Stimulated activated CD8-positive, alpha-beta memory T cell treated with anti-CD3 and anti-CD28 coated beads, Interleukin-2, amount 100 ng/mL, for 48 hours (primary cell): Measurements from ENCODE around the gene MLF2.

Experiments
- DNase-seq, 2 donors: peaks; one replicate each; pipeline ENCODE4 v3.0.0-alpha.2; 2020; ENCODE audit warnings: low read depth in 2 of 2

Gene MLF2

GRCh38 chr12:6752921-6753771 is at the start of gene MLF2:
Gene MLF2 (minus strand): TSS chr12:6753141. CDS start chr12:6752334, 807 bp downstream.
- DNase-seq = peak; percentile 93 to 98

GRCh38 chr12:6799147-6799546 is 46.2 kb upstream of the MLF2 start:
- no peak for DNase-seq

DNA sequence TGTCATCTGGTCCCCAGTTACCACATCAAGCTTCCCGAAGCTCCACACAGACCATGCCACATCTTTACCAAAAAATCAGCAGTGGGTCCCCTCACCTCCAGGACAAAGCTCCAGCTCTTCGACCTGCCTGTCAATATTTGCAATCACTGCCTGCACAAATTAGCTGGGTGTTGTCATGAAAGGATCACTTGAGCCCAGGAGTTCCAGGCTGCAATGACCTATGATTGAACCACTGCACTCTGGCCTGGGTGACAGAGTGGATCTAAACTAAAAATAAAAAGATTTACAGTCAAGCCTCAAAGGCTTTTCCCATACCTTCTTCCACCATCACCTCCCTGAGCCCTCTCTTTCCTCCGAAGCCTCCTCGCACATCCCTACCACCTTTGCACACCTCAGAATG is 43.6 kb upstream of the MLF2 start:
- no peak for DNase-seq

- no peak for DNase-seq
These were observed 42.1 kb upstream of the MLF2 start for GRCh38 chr12:6795088-6795487.

GRCh38 chr12:6792522-6793201 is 39.7 kb upstream of the MLF2 start:
- no peak for DNase-seq

DNA sequence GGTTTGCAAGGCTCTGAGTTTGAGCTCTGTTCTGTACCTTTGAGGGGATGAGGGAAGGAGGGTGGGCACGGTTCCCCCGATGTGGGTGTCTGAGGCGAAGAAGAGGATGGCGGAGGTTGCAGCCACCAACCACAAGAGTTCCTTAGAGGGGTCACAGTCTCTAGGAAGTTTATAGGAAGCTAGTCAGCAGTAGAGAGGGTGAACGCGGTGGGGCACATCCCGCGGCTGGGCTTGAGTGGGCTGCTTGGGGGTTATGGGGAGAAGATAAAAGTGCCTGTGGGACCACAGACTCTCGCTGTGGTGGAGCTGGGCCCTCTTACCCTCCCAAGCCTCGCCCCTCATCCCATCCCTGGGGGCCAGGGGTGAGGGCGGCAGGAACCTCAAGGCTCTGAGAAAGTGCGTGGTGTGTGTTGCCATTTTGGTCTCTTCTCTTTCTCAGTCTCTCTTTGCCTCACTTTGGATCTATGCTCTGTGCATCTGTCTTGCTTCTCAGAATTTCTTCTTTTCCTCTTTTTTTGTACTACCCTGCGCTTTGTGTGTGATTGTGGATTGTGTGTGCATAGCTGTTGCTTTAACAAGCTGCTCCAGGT is 39.1 kb upstream of the MLF2 start:
- DNase-seq = no peak

- DNase-seq = no peak
These were observed 37.7 kb upstream of the MLF2 start for GRCh38 chr12:6790496-6791150.

DNA sequence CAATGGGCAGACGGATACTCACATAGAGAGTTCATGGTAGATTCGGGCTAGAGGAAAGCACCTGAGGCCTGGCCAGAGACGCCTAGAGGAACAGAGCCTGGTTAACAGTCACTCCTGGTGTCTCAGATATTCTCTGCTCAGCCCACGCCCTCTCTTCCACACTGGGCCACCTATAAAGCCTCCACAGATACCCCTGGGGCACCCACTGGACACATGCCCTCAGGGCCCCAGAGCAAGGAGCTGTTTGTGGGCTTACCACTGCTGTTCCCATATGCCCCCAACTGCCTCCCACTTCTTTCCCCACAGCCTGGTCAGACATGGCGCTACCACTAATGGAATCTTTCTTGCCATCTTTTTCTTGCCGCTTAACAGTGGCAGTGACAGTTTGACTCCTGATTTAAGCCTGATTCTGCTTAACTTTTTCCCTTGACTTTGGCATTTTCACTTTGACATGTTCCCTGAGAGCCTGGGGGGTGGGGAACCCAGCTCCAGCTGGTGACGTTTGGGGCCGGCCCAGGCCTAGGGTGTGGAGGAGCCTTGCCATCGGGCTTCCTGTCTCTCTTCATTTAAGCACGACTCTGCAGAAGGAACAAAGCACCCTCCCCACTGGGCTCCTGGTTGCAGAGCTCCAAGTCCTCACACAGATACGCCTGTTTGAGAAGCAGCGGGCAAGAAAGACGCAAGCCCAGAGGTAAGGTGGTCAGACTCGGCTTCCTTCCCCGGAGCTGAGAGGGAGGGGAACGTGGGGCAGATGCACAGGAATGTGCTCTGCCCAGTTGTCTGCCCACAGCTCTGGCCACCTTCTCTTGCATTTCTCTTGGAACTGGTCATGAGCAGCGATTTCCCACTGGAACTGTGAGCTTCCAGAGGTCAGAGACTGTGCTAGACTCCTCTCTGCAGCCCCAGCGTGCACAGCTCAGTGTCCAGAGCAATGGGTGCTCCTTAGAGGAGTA is 36.3 kb upstream of the MLF2 start, which contains the start of gene CD4:
TSS of gene CD4 (plus strand) at position 557 of the 953 bp plus-strand sequence. CDS start 10,611 bp downstream, outside the sequence.
- no peak for DNase-seq

DNA sequence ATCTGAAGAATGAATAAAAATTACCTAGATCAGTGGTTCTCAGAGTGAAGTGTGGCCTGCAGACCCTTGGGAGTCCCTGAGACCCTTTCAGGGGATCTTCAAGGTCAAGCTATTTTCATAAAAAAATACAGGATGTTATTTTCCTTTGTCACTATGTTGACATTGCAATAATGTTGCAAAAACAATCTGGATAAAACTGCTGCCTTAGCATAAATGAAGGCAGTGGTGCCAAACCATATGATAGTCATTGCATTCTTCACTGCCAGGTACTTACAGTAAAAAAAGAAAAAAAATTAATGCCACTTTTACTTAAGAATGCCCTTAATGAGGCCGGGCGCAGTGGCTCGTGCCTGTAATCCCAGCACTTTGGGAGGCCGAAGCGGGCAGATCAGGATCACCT is 34.4 kb upstream of the MLF2 start:
- no peak for DNase-seq

DNA sequence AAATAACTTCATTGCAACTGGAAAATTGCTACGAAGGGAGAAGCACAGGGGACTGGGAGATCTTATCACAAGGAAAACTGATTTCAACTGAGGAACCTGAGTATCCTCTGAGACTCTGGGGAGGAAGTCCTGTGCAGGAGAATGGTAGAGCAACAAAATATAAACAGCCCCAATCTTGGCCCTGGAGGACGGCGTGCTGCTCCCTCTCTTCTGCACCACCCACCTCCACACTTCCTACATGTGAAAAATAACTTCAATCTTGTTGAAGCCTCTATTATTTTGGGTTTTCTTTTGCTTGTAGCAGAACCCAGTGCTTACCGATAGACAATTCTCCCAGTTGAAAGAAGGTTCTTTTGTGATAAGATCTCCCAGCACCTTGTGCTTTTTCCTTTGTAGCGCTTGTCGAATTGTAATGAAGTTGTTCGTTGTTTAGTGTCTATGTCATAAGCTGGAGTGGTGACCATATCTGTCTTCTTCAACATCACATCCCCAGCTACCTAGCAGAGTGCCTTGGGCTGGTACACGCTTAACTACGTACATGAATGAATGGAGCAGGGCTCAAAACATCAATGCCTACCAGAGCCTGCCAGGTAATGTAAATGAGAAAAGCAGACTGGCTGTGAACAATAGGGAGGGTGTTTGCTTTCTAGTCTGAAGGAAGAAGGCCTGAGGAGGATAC is 33.6 kb upstream of the MLF2 start:
- DNase-seq = no peak

DNA sequence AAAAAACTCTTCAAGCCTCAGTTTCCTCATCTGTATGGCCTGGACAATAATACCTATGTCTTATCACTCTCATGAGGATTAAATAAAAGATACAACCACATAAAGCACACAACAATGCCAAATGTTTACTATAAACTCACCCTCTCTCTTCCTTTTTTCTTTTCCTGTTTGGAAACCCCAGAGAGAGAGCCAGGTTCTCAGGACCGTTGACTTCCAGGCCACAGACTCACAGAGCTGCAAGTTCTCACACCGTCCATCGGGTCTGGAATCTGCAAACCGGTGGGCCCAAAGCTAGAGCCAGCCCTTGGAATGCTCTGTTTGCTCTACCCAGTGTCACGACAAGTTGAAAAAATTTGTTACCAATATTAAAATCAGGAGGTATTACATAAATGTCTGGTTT is 31.8 kb upstream of the MLF2 start:
- no peak for DNase-seq

- no peak for DNase-seq
These were observed 31.4 kb upstream of the MLF2 start for GRCh38 chr12:6784296-6784695.

- DNase-seq = no peak
These were observed 30.9 kb upstream of the MLF2 start for GRCh38 chr12:6783828-6784227.

- DNase-seq = no peak
These were observed 30.1 kb upstream of the MLF2 start for GRCh38 chr12:6782850-6783566.

- no peak for DNase-seq
These were observed 29.2 kb upstream of the MLF2 start for GRCh38 chr12:6782119-6782518.

GRCh38 chr12:6780573-6780972 is 27.6 kb upstream of the MLF2 start:
- DNase-seq = no peak

DNA sequence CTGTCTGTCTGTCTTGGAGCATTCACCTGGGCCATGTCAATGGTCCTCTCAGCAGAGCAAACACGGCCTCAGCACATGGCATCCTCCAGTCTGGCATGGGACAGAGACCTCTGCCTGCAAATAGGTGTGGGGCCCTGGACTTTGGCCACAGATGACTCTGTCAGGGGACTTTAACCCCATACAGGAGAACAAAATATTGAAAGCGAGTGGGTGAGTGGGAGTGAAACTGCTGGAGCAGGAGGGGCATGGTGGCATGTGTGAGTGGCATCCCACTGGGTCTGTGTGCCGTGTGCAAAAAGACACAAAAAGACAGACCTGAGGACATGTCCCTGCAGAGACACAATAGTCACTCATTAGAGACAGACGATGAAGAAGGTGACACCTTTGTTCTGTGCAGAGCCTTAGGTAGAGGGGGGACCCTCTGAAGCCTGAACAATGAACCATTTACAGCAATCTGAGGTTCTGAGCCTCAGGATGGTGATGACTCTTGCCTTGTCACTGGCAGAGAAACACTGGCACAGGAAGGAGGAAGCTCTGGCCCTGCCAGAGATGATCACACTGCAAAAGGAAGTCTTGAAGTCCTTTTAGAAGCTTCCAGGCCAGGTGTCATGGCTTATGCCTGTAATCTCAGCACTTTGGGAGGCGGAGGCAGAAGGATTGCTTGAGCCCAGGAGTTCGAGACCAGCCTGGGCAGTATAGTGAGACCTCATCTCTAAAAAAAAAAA is 26.9 kb upstream of the MLF2 start:
- DNase-seq = no peak

GRCh38 chr12:6778574-6779550 is 25.9 kb upstream of the MLF2 start:
- peak; percentile 85 to 86 for DNase-seq
